ENCODE data around the gene ASGR1.

GRCh38 chr17:7208027-7208571 is 28.9 kb upstream of the ASGR1 start:
- TF ChIP-seq CTCF (IDR thresholded peaks at IDR 0.05) (no peak), POLR2A (IDR thresholded peaks at IDR 0.05) (no peak)
